HepG2 (cell line): ENCODE measurements around the gene PRPSAP1. TPM values are rescaled to one million over a fixed set of nuclear protein-coding genes. Genes with fewer than 3 reads are reported as not detected.

Source experiments
- ATAC-seq: fragments of 200-7000 bp; cut with Tn5 transposase; 3 replicates; pipeline ENCODE4 v1.9.1; 2020; ENCODE audit warnings: mild to moderate bottlenecking, moderate library complexity
- BruUV-seq: library from RNA; stranded (reverse); fragments of 400-500 nt; replicated peaks from 2 replicates; lab custom pipeline; 2021; lab: Mats Ljungman, UMichigan
- CTCF ChIA-PET: fragments of 300-600 bp; formaldehyde crosslinking; extraction: SDS; loops from one replicate; lab custom pipeline; 2021; ENCODE audit warnings: low total read pairs, inconsistent platforms, low intra/inter-chr PET ratio; lab: Yijun Ruan, JAX
- POLR2A ChIA-PET: fragments of 350-600 bp; sonication (Branson Sonifier 250); formaldehyde crosslinking; loops from one replicate; lab custom pipeline; 2020; ENCODE audit warnings: antibody characterized with exemption, inconsistent platforms; lab: Yijun Ruan, JAX
- DNase-seq: peaks from one replicate; pipeline ENCODE4 v3.0.0-alpha.2; 2015; ENCODE audit warnings: low spot score
- FAIRE-seq: peaks from 3 replicates; lab custom pipeline; 2011; peaks lifted over from hg19 to GRCh38; lab: Jason Lieb, UNC
- H2AFZ ChIP-seq: one replicate; pipeline ENCODE4 v1.6.1; 2011; ENCODE audit warnings: low read length, inconsistent platforms
- H3K27ac ChIP-seq: fragments of 300-600 bp; 3 replicates; pipeline ENCODE4 v1.8.0; 2011; ENCODE audit warnings: mixed run types, mild to moderate bottlenecking, mixed read lengths, low read length, inconsistent platforms; ENCODE audit not compliant: insufficient read depth; ENCODE audit errors: extremely low read length
- H3K27me3 ChIP-seq, 2 experiments: fragments of 200-600 bp in 1 of 2; 2 replicates in 1 of 2; 3 replicates in 1 of 2; pipeline versions ENCODE4 v1.6.0 to v1.8.0; 2011; ENCODE audit warnings: low read length in 2 of 2, mild to moderate bottlenecking in 2 of 2, moderate library complexity in 2 of 2, inconsistent platforms in 1 of 2; ENCODE audit not compliant: insufficient read depth in 2 of 2, control insufficient read depth in 1 of 2
- H3K36me3 ChIP-seq, 2 experiments: fragments of 200-600 bp in 1 of 2; replicated peaks in 1 of 2; 2 replicates in 1 of 2; 3 replicates in 1 of 2; pipeline versions ENCODE4 v1.5.1 to v1.8.0; 2011; ENCODE audit warnings: low read length in 2 of 2, inconsistent platforms in 1 of 2; ENCODE audit not compliant: insufficient read depth in 2 of 2, control insufficient read depth in 1 of 2
- H3K4me1 ChIP-seq: 2 replicates; pipeline ENCODE4 v1.5.1; 2012; ENCODE audit warnings: low read length, inconsistent platforms; ENCODE audit not compliant: insufficient read depth
- H3K4me2 ChIP-seq: 2 replicates; pipeline ENCODE4 v1.6.0; 2011; ENCODE audit warnings: low read depth, low read length, inconsistent platforms
- H3K4me3 ChIP-seq, 3 experiments: fragments of 200-600 bp in 1 of 3; sonication (generic), shearing (Covaris generic) in 1 of 3; replicated peaks in 1 of 3; 2 replicates each; pipeline ENCODE4 v1.5.1; 2011 to 2016; ENCODE audit warnings: low read length in 3 of 3, inconsistent platforms in 2 of 3, low read depth in 2 of 3, mild to moderate bottlenecking in 2 of 3, control low read depth in 1 of 3, mixed read lengths in 1 of 3; ENCODE audit not compliant: insufficient read depth in 1 of 3
- H3K79me2 ChIP-seq: one replicate; pipeline ENCODE4 v1.6.1; 2011; ENCODE audit warnings: low read length, inconsistent platforms; ENCODE audit not compliant: insufficient read depth
- H3K9ac ChIP-seq: 2 replicates; pipeline ENCODE4 v1.6.0; 2011; ENCODE audit warnings: mild to moderate bottlenecking, low read depth, low read length, inconsistent platforms; ENCODE audit not compliant: insufficient read depth
- H3K9me3 ChIP-seq: 2 replicates; pipeline ENCODE4 v1.5.1; 2012; ENCODE audit warnings: mild to moderate bottlenecking, low read length
- H4K20me1 ChIP-seq: 2 replicates; pipeline ENCODE4 v1.6.0; 2011; ENCODE audit warnings: inconsistent platforms, mild to moderate bottlenecking, low read length, moderate library complexity; ENCODE audit not compliant: insufficient read depth
- ERF ChIP-seq: IDR thresholded peaks from 2 replicates; pipeline ENCODE4 v1.6.1; 2018; ENCODE audit warnings: missing biosample characterization, missing genetic modification reagents
- HOXA5 ChIP-seq: sonication (generic); formaldehyde crosslinking; IDR thresholded peaks from 2 replicates; pipeline ENCODE4 v1.4.0; 2020; ENCODE audit warnings: missing genetic modification reagents
- MTERF4 ChIP-seq: sonication (generic); formaldehyde crosslinking; IDR thresholded peaks from 2 replicates; pipeline ENCODE4 v1.8.0; 2023; ENCODE audit warnings: mild to moderate bottlenecking, missing genetic modification reagents
- ZBTB20 ChIP-seq: sonication (generic); formaldehyde crosslinking; IDR thresholded peaks from 2 replicates; pipeline ENCODE4 v1.8.1; 2023; ENCODE audit warnings: missing genetic modification reagents, low read depth, mild to moderate bottlenecking, borderline replicate concordance
- ZMAT5 ChIP-seq: sonication (generic); formaldehyde crosslinking; IDR thresholded peaks from 2 replicates; pipeline ENCODE4 v1.5.0; 2020; ENCODE audit warnings: mild to moderate bottlenecking, low read depth, missing genetic modification reagents, borderline replicate concordance
- ZNF503 ChIP-seq: sonication (generic); formaldehyde crosslinking; IDR thresholded peaks from 2 replicates; pipeline ENCODE4 v1.4.0; 2020; ENCODE audit warnings: missing genetic modification reagents
- WGBS: methylation state at CpG from one replicate; pipeline ENCODE4 v1.1.6; 2017; ENCODE audit warnings: low lambda C conversion rate; 5-methylcytosine and 5-hydroxymethylcytosine counted together
- in situ Hi-C: cut with HindIII; loops from 2 replicates; pipeline ENCODE4 v1.10.0; 2017; ENCODE audit warnings: low pct_unique_long_range_greater_than_20kb; ENCODE audit not compliant: extremely low pct_ligation_motif_present
- intact Hi-C: fragments of 100-400 bp; cut with micrococcal nuclease; formaldehyde crosslinking; loops from one replicate; pipeline ENCODE4 v1.10.0; 2022; ENCODE audit not compliant: unreplicated experiment
- polyA plus RNA-seq, 8 experiments: library from polyadenylated mRNA; depleted of rRNA in 3 of 8; stranded (reverse) in 7 of 8; unstranded in 1 of 8; fragments of >200 nt; fragmentation: Illumina TruSeq in 4 of 8; extraction: Trizol in 4 of 8; gene quantifications; 2 replicates each; pipeline versions ENCODE4 v1.2.1 to v1.2.3, GENCODE V29; 2011 to 2016; ENCODE audit warnings: low read depth in 4 of 8, missing spikeins in 1 of 8, mixed read lengths in 1 of 8; ENCODE audit not compliant: insufficient read depth in 1 of 8
- total RNA-seq, 5 experiments: library from RNA; depleted of rRNA; stranded (reverse); fragments of >200 nt; fragmentation: Illumina TruSeq; extraction: Trizol; gene quantifications; 2 replicates each; pipeline ENCODE4 v1.2.3, GENCODE V29; 2016; ENCODE audit warnings: low read depth in 1 of 5

PRPSAP1 gene
- total and polyA plus RNA-seq, 2 of the 13 experiments (the other 11 are each of a cell fraction or from before 2014, with no cell fraction given): 91.1 to 314 TPM

- FAIRE-seq (no peak), ATAC-seq (no peak), DNase-seq (no peak)
- Histone ChIP-seq H3K36me3 (peaks cover 32 to 83% of the 10 kb centered on the region in 2 experiments), H3K27me3 (no peaks in the 10 kb centered on the region), H3K4me1 (no peaks in the 10 kb centered on the region), H4K20me1 (peaks cover 2% of the 10 kb centered on the region; the same call in 1 of the 2 replicates), H3K4me3 (no peak overlapping the region), H3K79me2 (no peaks in the 10 kb centered on the region), H3K9ac (no peak overlapping the region), H3K4me2 (no peak overlapping the region), H3K27ac (no peak overlapping the region), H2AFZ (no peak overlapping the region), H3K9me3 (no peaks in the 10 kb centered on the region)
- 95% methylated on average over 2 of the region's 2 CpGs for WGBS
- intact Hi-C loops: no loop called here
- POLR2A ChIA-PET: interaction anchor here (1.1 to 1.3 kb wide), 2 partner anchors 10 to 65 kb away, joined by 3 to 4 read pairs; no protein-coding TSS in a partner anchor
- TF ChIP-seq ZNF503 (CRISPR knock-in tag): no peak
- TF ChIP-seq HOXA5 (CRISPR knock-in tag): no peak
- TF ChIP-seq ZBTB20 (CRISPR knock-in tag): no peak
- TF ChIP-seq ZMAT5 (CRISPR knock-in tag): no peak
- TF ChIP-seq MTERF4 (CRISPR knock-in tag): no peak
- no peak for TF ChIP-seq ERF (CRISPR knock-in tag)
- no TSS peak for BruUV-seq
- in situ Hi-C loops: no loop called here
- CTCF ChIA-PET: no interaction called here
Observed at GRCh38 chr17:76317535-76317934, 36.2 kb downstream of the PRPSAP1 start.
